Neural progenitor cell (in vitro differentiated cells): ENCODE measurements around the gene IRF1. TPM values are rescaled to one million over a fixed set of nuclear protein-coding genes. Genes with fewer than 3 reads are reported as not detected.

Experiments used
- DNase-seq: peaks from one replicate; pipeline ENCODE4 v3.0.0-alpha.2; 2016; ENCODE audit warnings: low spot score
- H2AFZ ChIP-seq: fragments of 200-600 bp; sonication (generic); replicated peaks from 2 replicates; pipeline ENCODE4 v1.6.1; 2016; ENCODE audit warnings: antibody characterized with exemption
- H3F3A ChIP-seq: fragments of 200-600 bp; sonication (generic); 2 replicates; pipeline ENCODE4 v1.6.1; 2016; ENCODE audit warnings: antibody characterized with exemption, low read depth
- H3K27ac ChIP-seq: fragments of 200-600 bp; sonication (generic); 2 replicates; pipeline ENCODE4 v1.5.1; 2016; ENCODE audit warnings: mild to moderate bottlenecking
- H3K27me3 ChIP-seq: fragments of 200-600 bp; sonication (generic); 2 replicates; pipeline ENCODE4 v1.6.1; 2016; ENCODE audit warnings: mild to moderate bottlenecking, moderate library complexity
- H3K36me3 ChIP-seq: fragments of 200-600 bp; sonication (generic); 2 replicates; pipeline ENCODE4 v1.5.1; 2016
- H3K4me1 ChIP-seq: fragments of 200-600 bp; sonication (generic); 2 replicates; pipeline ENCODE4 v1.6.1; 2016; ENCODE audit warnings: mixed run types
- H3K4me2 ChIP-seq: fragments of 200-600 bp; sonication (generic); 2 replicates; pipeline ENCODE4 v1.6.1; 2016
- H3K4me3 ChIP-seq: fragments of 200-600 bp; sonication (generic); 2 replicates; pipeline ENCODE4 v1.5.1; 2016
- H3K79me2 ChIP-seq: fragments of 200-600 bp; sonication (generic); 2 replicates; pipeline ENCODE4 v1.6.1; 2016; ENCODE audit warnings: low read depth
- H3K9ac ChIP-seq: fragments of 200-600 bp; sonication (generic); 2 replicates; pipeline ENCODE4 v1.6.1; 2016
- H3K9me3 ChIP-seq: fragments of 200-600 bp; sonication (generic); 2 replicates; pipeline ENCODE4 v1.5.1; 2016; ENCODE audit warnings: low read depth
- H4K20me1 ChIP-seq: fragments of 200-600 bp; sonication (generic); 2 replicates; pipeline ENCODE4 v1.6.1; 2016; ENCODE audit warnings: low read depth
- H3K27ac Mint-ChIP-seq: 3 replicates; pipeline ENCODE4 v1.8.0; 2021; ENCODE audit warnings: mixed read lengths
- H3K27me3 Mint-ChIP-seq: 2 replicates; pipeline ENCODE4 v1.8.0; 2022; ENCODE audit warnings: low read depth, mild to moderate bottlenecking, inconsistent platforms, moderate library complexity, mixed read lengths; ENCODE audit not compliant: insufficient read depth
- H3K36me3 Mint-ChIP-seq: 3 replicates; pipeline ENCODE4 v1.8.0; 2021; ENCODE audit warnings: mixed read lengths
- H3K4me1 Mint-ChIP-seq: 3 replicates; pipeline ENCODE4 v1.8.0; 2021; ENCODE audit warnings: mixed read lengths
- H3K4me3 Mint-ChIP-seq: 3 replicates; pipeline ENCODE4 v1.8.0; 2021; ENCODE audit warnings: mild to moderate bottlenecking, moderate library complexity, mixed read lengths
- H3K9me3 Mint-ChIP-seq: 3 replicates; pipeline ENCODE4 v1.8.0; 2020; ENCODE audit warnings: mixed read lengths
- CTCF ChIP-seq: fragments of 200-600 bp; sonication (generic); IDR thresholded peaks from 2 replicates; pipeline ENCODE4 v1.5.1; 2017; ENCODE audit warnings: antibody characterized with exemption, mild to moderate bottlenecking
- EZH2 ChIP-seq: fragments of 200-600 bp; sonication (generic); IDR thresholded peaks from 2 replicates; pipeline ENCODE4 v1.6.1; 2017; ENCODE audit warnings: antibody characterized with exemption, mild to moderate bottlenecking, moderate library complexity
- EZH2phosphoT487 ChIP-seq: fragments of 200-600 bp; sonication (generic); IDR thresholded peaks from 2 replicates; pipeline ENCODE4 v1.6.1; 2017; ENCODE audit warnings: antibody characterized with exemption
- total RNA-seq: library from RNA; depleted of rRNA; stranded (reverse); fragments of >200 nt; gene quantifications from 2 replicates; pipeline ENCODE4 v1.2.3, GENCODE V29; 2015; ENCODE audit warnings: low replicate concordance

The IRF1 gene
- total RNA-seq, 1 donor from 2014 or later, result 7.1 TPM

- Mint-ChIP-seq H3K4me1 (peaks cover 4% of the 10 kb centered on the region), H3K4me3 (no peak overlapping the region), H3K36me3 (no peaks in the 10 kb centered on the region), H3K9me3 (no peaks in the 10 kb centered on the region), H3K27me3 (no peaks in the 10 kb centered on the region), H3K27ac (no peak overlapping the region)
- H3K79me2 ChIP-seq, result no peaks in the 10 kb centered on the region
- no peak overlapping the region for H3K27ac ChIP-seq
- H3K9me3 ChIP-seq, result no peaks in the 10 kb centered on the region
- H3K27me3 ChIP-seq, result no peaks in the 10 kb centered on the region
- H4K20me1 ChIP-seq, result no peaks in the 10 kb centered on the region
- H3K36me3 ChIP-seq, result no peaks in the 10 kb centered on the region
- H3K4me1 ChIP-seq, result peaks cover 4% of the 10 kb centered on the region
- no peak overlapping the region for H3K4me3 ChIP-seq
- no peak for DNase-seq
- H3K4me2 ChIP-seq, result no peak overlapping the region
- TF ChIP-seq EZH2, result no peak
- no peak for TF ChIP-seq EZH2phosphoT487
- TF ChIP-seq CTCF, result no peak
- no peak overlapping the region for H3K9ac ChIP-seq
- H3F3A ChIP-seq, result no peaks in the 10 kb centered on the region
- H2AFZ ChIP-seq, result no peak overlapping the region
Measured at GRCh38 chr5:132445930-132446329, 44.6 kb downstream of the IRF1 start.

GRCh38 chr5:132445640-132445923, 45.0 kb downstream of the IRF1 start:
- H3K27me3 Mint-ChIP-seq, result no peaks in the 10 kb centered on the region
- no peaks in the 10 kb centered on the region for H3K79me2 ChIP-seq
- H3K4me3 Mint-ChIP-seq, result no peak overlapping the region
- H3K4me2 ChIP-seq, result no peak overlapping the region
- H3K9me3 ChIP-seq, result no peaks in the 10 kb centered on the region
- TF ChIP-seq EZH2 (no peak), EZH2phosphoT487 (no peak), CTCF (no peak)
- H3K36me3 Mint-ChIP-seq, result no peaks in the 10 kb centered on the region
- no peaks in the 10 kb centered on the region for H3K36me3 ChIP-seq
- peaks cover under 1% of the 10 kb centered on the region for H3K4me1 ChIP-seq
- H3F3A ChIP-seq, result no peaks in the 10 kb centered on the region
- no peaks in the 10 kb centered on the region for H3K27me3 ChIP-seq
- H3K27ac ChIP-seq, result no peak overlapping the region
- H4K20me1 ChIP-seq, result no peaks in the 10 kb centered on the region
- no peak overlapping the region for H2AFZ ChIP-seq
- peaks cover 3% of the 10 kb centered on the region for H3K4me1 Mint-ChIP-seq
- no peak overlapping the region for H3K9ac ChIP-seq
- H3K9me3 Mint-ChIP-seq, result no peaks in the 10 kb centered on the region
- H3K4me3 ChIP-seq, result no peak overlapping the region
- H3K27ac Mint-ChIP-seq, result no peak overlapping the region
- DNase-seq, result no peak

- Histone ChIP-seq H3K4me1 (no peaks in the 10 kb centered on the region), H3K4me2 (no peak overlapping the region), H3K36me3 (no peaks in the 10 kb centered on the region), H4K20me1 (no peaks in the 10 kb centered on the region), H3K9ac (no peak overlapping the region), H3F3A (no peaks in the 10 kb centered on the region), H3K27me3 (no peaks in the 10 kb centered on the region), H3K4me3 (no peak overlapping the region), H3K9me3 (no peaks in the 10 kb centered on the region), H3K27ac (no peak overlapping the region), H3K79me2 (no peaks in the 10 kb centered on the region), H2AFZ (no peak overlapping the region)
- no peaks in the 10 kb centered on the region for H3K27me3 Mint-ChIP-seq
- TF ChIP-seq CTCF (no peak), EZH2phosphoT487 (no peak), EZH2 (no peak)
- H3K4me3 Mint-ChIP-seq, result no peak overlapping the region
- no peaks in the 10 kb centered on the region for H3K4me1 Mint-ChIP-seq
- no peaks in the 10 kb centered on the region for H3K9me3 Mint-ChIP-seq
- no peaks in the 10 kb centered on the region for H3K36me3 Mint-ChIP-seq
- no peak for DNase-seq
- no peak overlapping the region for H3K27ac Mint-ChIP-seq
Measured at GRCh38 chr5:132444841-132445639, 45.5 kb downstream of the IRF1 start.
